PC-3 (cell line): ENCODE measurements around the gene KLF14. TPM values are rescaled to one million over a fixed set of nuclear protein-coding genes. Genes with fewer than 3 reads are reported as not detected.

Experiments used
- ATAC-seq: fragments of 200-7000 bp; cut with Tn5 transposase; 2 replicates; pipeline ENCODE4 v1.9.1; 2020; ENCODE audit warnings: mild to moderate bottlenecking, moderate library complexity
- BruUV-seq: library from RNA; stranded (reverse); fragments of 400-500 nt; replicated peaks from 2 replicates; lab custom pipeline; 2021; lab: Mats Ljungman, UMichigan
- CTCF ChIA-PET: fragments of 300-600 bp; sonication (Branson Sonifier 250); formaldehyde crosslinking; loops from one replicate; lab custom pipeline; 2022; ENCODE audit warnings: antibody characterized with exemption; lab: Charles Lee
- POLR2A ChIA-PET: fragments of 300-600 bp; sonication (Branson Sonifier 250); formaldehyde crosslinking; loops from one replicate; lab custom pipeline; 2022; ENCODE audit warnings: antibody characterized with exemption; ENCODE audit not compliant: unreplicated experiment; lab: Charles Lee
- DNase-seq: peaks from one replicate; pipeline ENCODE4 v3.0.0-alpha.2; 2015
- H2AFZ ChIP-seq: fragments of 300-600 bp; sonication (generic); 2 replicates; pipeline ENCODE4 v1.6.0; 2016; ENCODE audit warnings: antibody characterized with exemption, low read length
- H3F3A ChIP-seq: fragments of 300-600 bp; sonication (generic); one replicate; pipeline ENCODE4 v1.6.0; 2017; ENCODE audit warnings: antibody characterized with exemption, low read length, control low read depth, mild to moderate bottlenecking; ENCODE audit not compliant: unreplicated experiment
- H3K27ac ChIP-seq: fragments of 300-600 bp; sonication (generic); 2 replicates; pipeline ENCODE4 v1.5.1; 2016; ENCODE audit warnings: mild to moderate bottlenecking, low read length
- H3K27me3 ChIP-seq: fragments of 300-600 bp; sonication (generic); 2 replicates; pipeline ENCODE4 v1.6.1; 2016; ENCODE audit warnings: low read length, mixed read lengths
- H3K36me3 ChIP-seq: fragments of 300-600 bp; sonication (generic); 2 replicates; pipeline ENCODE4 v1.6.1; 2016; ENCODE audit warnings: low read depth, mixed run types, low read length, mixed read lengths
- H3K4me1 ChIP-seq: fragments of 300-600 bp; sonication (generic); 2 replicates; pipeline ENCODE4 v1.5.1; 2016; ENCODE audit warnings: low read length; ENCODE audit not compliant: insufficient read depth
- H3K4me2 ChIP-seq: fragments of 300-600 bp; sonication (generic); 2 replicates; pipeline ENCODE4 v1.6.0; 2016; ENCODE audit warnings: low read length
- H3K4me3 ChIP-seq: fragments of 300-600 bp; sonication (generic); 2 replicates; pipeline ENCODE4 v1.5.1; 2016; ENCODE audit warnings: mild to moderate bottlenecking, low read length, mixed read lengths
- H3K79me2 ChIP-seq: fragments of 300-600 bp; sonication (generic); 2 replicates; pipeline ENCODE4 v1.6.1; 2017; ENCODE audit warnings: low read length, mixed read lengths
- H3K9ac ChIP-seq: fragments of 300-600 bp; sonication (generic); 2 replicates; pipeline ENCODE4 v1.6.0; 2016; ENCODE audit warnings: mild to moderate bottlenecking, low read length
- H3K9me2 ChIP-seq: fragments of 300-600 bp; sonication (generic); replicated peaks from 2 replicates; pipeline ENCODE4 v1.6.1; 2016; ENCODE audit warnings: mixed run types, low read length, mixed read lengths
- H3K9me3 ChIP-seq: fragments of 300-600 bp; sonication (generic); 2 replicates; pipeline ENCODE4 v1.6.1; 2016; ENCODE audit warnings: low read length, mixed read lengths
- H4K20me1 ChIP-seq: fragments of 300-600 bp; sonication (generic); 2 replicates; pipeline ENCODE4 v1.6.1; 2016; ENCODE audit warnings: low read length, mixed read lengths
- CTCF ChIP-seq: fragments of 300-600 bp; sonication (generic); conservative IDR thresholded peaks from 2 replicates; pipeline ENCODE4 v1.5.1; 2017; ENCODE audit warnings: antibody characterized with exemption, low read depth, mild to moderate bottlenecking, low read length
- EZH2 ChIP-seq: fragments of 300-600 bp; sonication (generic); IDR thresholded peaks from one replicate; pipeline ENCODE4 v1.6.1; 2017; ENCODE audit warnings: antibody characterized with exemption, mild to moderate bottlenecking, low read length; ENCODE audit not compliant: unreplicated experiment
- EZH2phosphoT487 ChIP-seq: fragments of 300-600 bp; sonication (generic); IDR thresholded peaks from 2 replicates; pipeline ENCODE4 v1.6.1; 2018; ENCODE audit warnings: mild to moderate bottlenecking, antibody characterized with exemption, low read length, borderline replicate concordance
- intact Hi-C: fragments of 100-400 bp; cut with micrococcal nuclease; formaldehyde crosslinking; loops from 2 replicates; pipeline ENCODE4 v1.9.0; 2023
- total RNA-seq: library from RNA; depleted of rRNA; stranded (reverse); fragments of >200 nt; gene quantifications from 2 replicates; pipeline ENCODE4 v1.2.3, GENCODE V29; 2014

KLF14 gene
- total RNA-seq, 1 experiment from 2014 or later: not detected

GRCh38 chr7:130756316-130756715, 22.3 kb upstream of the KLF14 start:
- H3K4me3 ChIP-seq: no peak overlapping the region
- H3K36me3 ChIP-seq: no peaks in the 10 kb centered on the region
- DNase-seq (no peak), ATAC-seq (no peak)
- TF ChIP-seq CTCF (no peak), EZH2phosphoT487 (no peak), EZH2 (no peak)
- no peaks in the 10 kb centered on the region for H3K9me2 ChIP-seq
- H2AFZ ChIP-seq: no peak overlapping the region
- BruUV-seq: no TSS peak
- no peaks in the 10 kb centered on the region for H3F3A ChIP-seq
- H3K27ac ChIP-seq: no peak overlapping the region
- intact Hi-C loops: no loop called here
- H3K4me1 ChIP-seq: no peaks in the 10 kb centered on the region
- H4K20me1 ChIP-seq: no peaks in the 10 kb centered on the region
- H3K4me2 ChIP-seq: no peak overlapping the region
- H3K9ac ChIP-seq: no peak overlapping the region
- H3K79me2 ChIP-seq: no peaks in the 10 kb centered on the region
- POLR2A ChIA-PET: no interaction called here
- H3K9me3 ChIP-seq: no peaks in the 10 kb centered on the region
- CTCF ChIA-PET: no interaction called here
- peaks cover 15% of the 10 kb centered on the region for H3K27me3 ChIP-seq

GRCh38 chr7:130752424-130752823, 18.4 kb upstream of the KLF14 start:
- Histone ChIP-seq H3K9ac (no peak overlapping the region), H3K9me3 (no peaks in the 10 kb centered on the region), H3K9me2 (no peaks in the 10 kb centered on the region), H3K27ac (no peak overlapping the region), H3K4me1 (no peaks in the 10 kb centered on the region), H3F3A (no peaks in the 10 kb centered on the region), H2AFZ (no peak overlapping the region), H3K4me2 (no peak overlapping the region), H3K4me3 (no peak overlapping the region), H3K27me3 (peaks cover 40% of the 10 kb centered on the region), H4K20me1 (no peaks in the 10 kb centered on the region), H3K36me3 (no peaks in the 10 kb centered on the region), H3K79me2 (no peaks in the 10 kb centered on the region)
- BruUV-seq: no TSS peak
- DNase-seq (no peak), ATAC-seq (no peak)
- intact Hi-C loops: no loop called here
- no peak for TF ChIP-seq CTCF
- TF ChIP-seq EZH2phosphoT487: no peak
- no peak for TF ChIP-seq EZH2
- ChIA-PET CTCF (no interaction called here), POLR2A (interaction anchor here (0.5 kb wide), 1 partner anchor 456 kb away, joined by 13 read pairs; no protein-coding TSS in a partner anchor)

GRCh38 chr7:130750755-130751154, 16.7 kb upstream of the KLF14 start:
- Histone ChIP-seq H3F3A (no peaks in the 10 kb centered on the region), H3K79me2 (no peaks in the 10 kb centered on the region), H3K9ac (no peak overlapping the region), H3K36me3 (no peaks in the 10 kb centered on the region), H3K27ac (no peak overlapping the region), H3K9me2 (no peaks in the 10 kb centered on the region), H3K4me2 (no peak overlapping the region), H3K4me1 (no peaks in the 10 kb centered on the region), H3K4me3 (no peak overlapping the region), H3K27me3 (peaks cover 57% of the 10 kb centered on the region), H3K9me3 (no peaks in the 10 kb centered on the region), H2AFZ (no peak overlapping the region), H4K20me1 (no peaks in the 10 kb centered on the region)
- intact Hi-C loops: no loop called here
- POLR2A ChIA-PET: no interaction called here
- DNase-seq (no peak), ATAC-seq (no peak)
- no TSS peak for BruUV-seq
- TF ChIP-seq EZH2phosphoT487: no peak
- TF ChIP-seq EZH2: no peak
- no peak for TF ChIP-seq CTCF
- CTCF ChIA-PET: no interaction called here
